NOMO-1 (cell line): Measurements from ENCODE around the gene ZNF90.
"Not testable (repeated sequence)": the region's sequence is repeated elsewhere in the genome, so short reads cannot be mapped to it uniquely, and the experiment has no call there.

Experiments
- DNase-seq, 2 experiments: peaks; one replicate each; lab custom pipeline; 2025; ENCODE audit not compliant: unreplicated experiment in 2 of 2; lab: John Stamatoyannopoulos, UW

The ZNF90 gene

GRCh38 chr19:20102097-20102496 lies 24.3 kb downstream of the ZNF90 start:
- DNase-seq: no peak

- no peak for DNase-seq
These were observed 25.4 kb downstream of the ZNF90 start for GRCh38 chr19:20103091-20103740.

GRCh38 chr19:20107301-20107700 lies 29.5 kb downstream of the ZNF90 start:
- no peak for DNase-seq

GRCh38 chr19:20118064-20118839 lies 40.5 kb downstream of the ZNF90 start:
- DNase-seq: not testable (repeated sequence)

GRCh38 chr19:20124879-20125278 lies 47.1 kb downstream of the ZNF90 start:
- no peak for DNase-seq

GRCh38 chr19:20132933-20133332 lies 55.1 kb downstream of the ZNF90 start:
- DNase-seq: not testable (repeated sequence)

- not testable (repeated sequence) for DNase-seq
These were observed 59.9 kb downstream of the ZNF90 start for GRCh38 chr19:20137714-20138113.

- no peak for DNase-seq
These were observed 73.9 kb downstream of the ZNF90 start for GRCh38 chr19:20151617-20152145.

GRCh38 chr19:20152506-20152905 lies 74.7 kb downstream of the ZNF90 start:
- DNase-seq: not testable (repeated sequence)

GRCh38 chr19:20153281-20153680 lies 75.5 kb downstream of the ZNF90 start:
- DNase-seq: no peak

GRCh38 chr19:20154636-20155035 lies 76.8 kb downstream of the ZNF90 start:
- DNase-seq: no peak

GRCh38 chr19:20162821-20163220 lies 85.0 kb downstream of the ZNF90 start:
- no peak for DNase-seq

- no peak for DNase-seq
These were observed 86.7 kb downstream of the ZNF90 start for GRCh38 chr19:20164456-20164855.

GRCh38 chr19:20165971-20166592 lies 88.3 kb downstream of the ZNF90 start:
- DNase-seq: no peak

GRCh38 chr19:20167020-20167644 lies 89.3 kb downstream of the ZNF90 start, which contains the start of gene ZNF486:
TSS of gene ZNF486 (plus strand) at chr19:20167214. CDS start at chr19:20167331, 117 bp downstream.
- no peak for DNase-seq

- no peak for DNase-seq
These were observed 89.9 kb downstream of the ZNF90 start for GRCh38 chr19:20167651-20168122.
